Measurements from ENCODE around the gene OTUD3. TPM values are rescaled to one million over a fixed set of nuclear protein-coding genes. Genes with fewer than 3 reads are reported as not detected.

OTUD3 gene
- total RNA-seq, 1 experiment from 2014 or later: 9.7 TPM

- Histone ChIP-seq H3K9me2 (ENCODE audit: insufficient read depth) (no peaks in the 10 kb centered on the region), H3F3A (ENCODE audit: insufficient read depth, low read depth) (no peaks in the 10 kb centered on the region), H4K20me1 (ENCODE audit: insufficient read depth) (no peaks in the 10 kb centered on the region), H2AFZ (no peak overlapping the region), H3K27ac (no peak overlapping the region), H3K9me3 (ENCODE audit: insufficient read depth, low read depth) (no peaks in the 10 kb centered on the region), H3K36me3 (ENCODE audit: low read depth) (no peaks in the 10 kb centered on the region), H3K79me2 (ENCODE audit: low read depth) (no peaks in the 10 kb centered on the region), H3K27me3 (ENCODE audit: insufficient read depth, low read depth) (no peaks in the 10 kb centered on the region), H3K4me2 (no peak overlapping the region), H3K4me1 (replicated peaks; ENCODE audit: insufficient read depth) (no peaks in the 10 kb centered on the region), H3K4me3 (no peak overlapping the region)
- DNase-seq: no peak
- POLR2A ChIA-PET (ENCODE audit: unreplicated experiment): no interaction called here
- BruUV-seq (replicated peaks): no TSS peak
- CTCF ChIA-PET: interaction anchor here (0.5 to 0.7 kb wide), 3 partner anchors 19 to 172 kb away, joined by 7 to 18 read pairs (median 8); no protein-coding TSS in a partner anchor
- TF ChIP-seq EZH2 (IDR thresholded peaks at IDR 0.05; ENCODE audit: low read depth) (no peak), CTCF (conservative IDR thresholded peaks at IDR 0.05) (no peak)
- intact Hi-C loops (cut with micrococcal nuclease; ENCODE audit: unreplicated experiment): no loop called here
Observed at GRCh38 chr1:19840228-19840627, 42.0 kb upstream of the OTUD3 start.

GRCh38 chr1:19844731-19845495 is 37.3 kb upstream of the OTUD3 start:
- Histone ChIP-seq H3K36me3 (ENCODE audit: low read depth) (no peaks in the 10 kb centered on the region), H3K4me3 (no peak overlapping the region), H3K9me2 (ENCODE audit: insufficient read depth) (no peaks in the 10 kb centered on the region), H3K79me2 (ENCODE audit: low read depth) (no peaks in the 10 kb centered on the region), H2AFZ (no peak overlapping the region), H4K20me1 (ENCODE audit: insufficient read depth) (no peaks in the 10 kb centered on the region), H3K4me1 (replicated peaks; ENCODE audit: insufficient read depth) (no peaks in the 10 kb centered on the region), H3K27ac (no peak overlapping the region), H3K4me2 (no peak overlapping the region), H3K27me3 (ENCODE audit: insufficient read depth, low read depth) (no peaks in the 10 kb centered on the region), H3K9me3 (ENCODE audit: insufficient read depth, low read depth) (no peaks in the 10 kb centered on the region), H3F3A (ENCODE audit: insufficient read depth, low read depth) (no peaks in the 10 kb centered on the region)
- POLR2A ChIA-PET (ENCODE audit: unreplicated experiment): no interaction called here
- TF ChIP-seq EZH2 (IDR thresholded peaks at IDR 0.05; ENCODE audit: low read depth) (no peak), CTCF (conservative IDR thresholded peaks at IDR 0.05) (no peak)
- intact Hi-C loops (cut with micrococcal nuclease; ENCODE audit: unreplicated experiment): no loop called here
- no peak for DNase-seq
- no TSS peak for BruUV-seq (replicated peaks)
- CTCF ChIA-PET: no interaction called here

- CTCF ChIA-PET: no interaction called here
Observed at GRCh38 chr1:19845555-19845954, 36.6 kb upstream of the OTUD3 start.

More at GRCh38 chr1:19845555-19845954, 36.6 kb upstream of the OTUD3 start:
- Histone ChIP-seq H3K79me2 (ENCODE audit: low read depth) (no peaks in the 10 kb centered on the region), H3K27ac (no peak overlapping the region), H3K4me1 (replicated peaks; ENCODE audit: insufficient read depth) (no peaks in the 10 kb centered on the region), H3K36me3 (ENCODE audit: low read depth) (no peaks in the 10 kb centered on the region), H2AFZ (no peak overlapping the region), H3K9me2 (ENCODE audit: insufficient read depth) (no peaks in the 10 kb centered on the region), H3F3A (ENCODE audit: insufficient read depth, low read depth) (no peaks in the 10 kb centered on the region), H3K9me3 (ENCODE audit: insufficient read depth, low read depth) (no peaks in the 10 kb centered on the region), H3K27me3 (ENCODE audit: insufficient read depth, low read depth) (no peaks in the 10 kb centered on the region), H3K4me2 (no peak overlapping the region), H4K20me1 (ENCODE audit: insufficient read depth) (no peaks in the 10 kb centered on the region), H3K4me3 (no peak overlapping the region)
- no TSS peak for BruUV-seq (replicated peaks)
- TF ChIP-seq CTCF (conservative IDR thresholded peaks at IDR 0.05) (no peak), EZH2 (IDR thresholded peaks at IDR 0.05; ENCODE audit: low read depth) (no peak)
- intact Hi-C loops (cut with micrococcal nuclease; ENCODE audit: unreplicated experiment): no loop called here
- POLR2A ChIA-PET (ENCODE audit: unreplicated experiment): no interaction called here
- DNase-seq: no peak

Measured in PC-9 (cell line).